Epithelial cell of esophagus (primary cell): ENCODE data around the gene UCP1.

Source experiments
- DNase-seq: peaks from one replicate; pipeline ENCODE4 v3.0.0; 2010; ENCODE audit warnings: low read depth
- H3K4me3 ChIP-seq: 2 replicates; pipeline ENCODE4 v1.5.1; 2011; ENCODE audit warnings: mild to moderate bottlenecking, low read length, control low read depth
- CTCF ChIP-seq: IDR thresholded peaks from 2 replicates; pipeline ENCODE4 v1.5.1; 2011; ENCODE audit warnings: low read depth, mild to moderate bottlenecking, low read length, control low read depth, inconsistent platforms; ENCODE audit not compliant: insufficient read depth; ENCODE audit errors: missing control alignments

UCP1 gene

GRCh38 chr4:140581078-140581477 lies 12.3 kb upstream of the UCP1 start:
- H3K4me3 ChIP-seq = no peak overlapping the region
- DNase-seq = no peak
- no peak for TF ChIP-seq CTCF

- TF ChIP-seq CTCF = no peak
- no peak for DNase-seq
- H3K4me3 ChIP-seq = no peak overlapping the region
Measured at GRCh38 chr4:140579278-140579677, 10.5 kb upstream of the UCP1 start.

- DNase-seq = no peak
- H3K4me3 ChIP-seq = no peak overlapping the region
- TF ChIP-seq CTCF = no peak
Measured at GRCh38 chr4:140575489-140575888, 6.7 kb upstream of the UCP1 start.

- DNase-seq = no peak
- no peak for TF ChIP-seq CTCF
- no peak overlapping the region for H3K4me3 ChIP-seq
Measured at GRCh38 chr4:140571620-140572019, 2.9 kb upstream of the UCP1 start.

GRCh38 chr4:140569307-140569638 lies 512 bp upstream of the UCP1 start:
- H3K4me3 ChIP-seq = peak overlapping the region; percentile 38

GRCh38 chr4:140559696-140560095 lies 9.1 kb downstream of the UCP1 start:
- DNase-seq = no peak
- TF ChIP-seq CTCF = no peak
- H3K4me3 ChIP-seq = no peak overlapping the region

More at GRCh38 chr4:140569307-140569638, 512 bp upstream of the UCP1 start:
- TF ChIP-seq CTCF = no peak
- no peak for DNase-seq

GRCh38 chr4:140557831-140558435 lies 10.8 kb downstream of the UCP1 start:
- no peak overlapping the region for H3K4me3 ChIP-seq
- TF ChIP-seq CTCF = no peak
- no peak for DNase-seq
